ENCODE measurements around the gene SLC16A2.

The SLC16A2 gene

DNA sequence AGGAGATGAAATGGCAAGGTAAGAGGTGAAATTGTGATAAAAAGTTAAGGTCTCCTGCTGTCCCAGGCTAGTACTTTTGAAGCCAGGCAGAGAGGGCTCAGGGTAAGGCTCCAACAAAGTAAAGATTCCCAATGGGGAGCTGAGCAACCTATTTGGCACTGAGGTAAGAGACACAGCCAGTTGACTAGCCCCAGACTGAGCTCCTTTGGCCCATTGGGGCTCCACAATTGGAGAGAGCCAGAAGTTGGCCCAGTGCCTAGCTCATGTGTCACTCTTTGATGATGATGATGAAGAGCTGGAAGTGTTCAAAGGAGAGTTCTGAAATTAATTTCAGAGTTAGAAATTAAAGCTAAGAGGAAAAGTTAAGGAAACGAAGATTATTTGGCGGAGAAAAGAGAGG, 98.6 kb downstream of the SLC16A2 start:
- Histone ChIP-seq H3K27ac (no peak overlapping the region), H4K20me1 (no peaks in the 10 kb centered on the region; the same call in 1 of the 2 replicates)

DNA sequence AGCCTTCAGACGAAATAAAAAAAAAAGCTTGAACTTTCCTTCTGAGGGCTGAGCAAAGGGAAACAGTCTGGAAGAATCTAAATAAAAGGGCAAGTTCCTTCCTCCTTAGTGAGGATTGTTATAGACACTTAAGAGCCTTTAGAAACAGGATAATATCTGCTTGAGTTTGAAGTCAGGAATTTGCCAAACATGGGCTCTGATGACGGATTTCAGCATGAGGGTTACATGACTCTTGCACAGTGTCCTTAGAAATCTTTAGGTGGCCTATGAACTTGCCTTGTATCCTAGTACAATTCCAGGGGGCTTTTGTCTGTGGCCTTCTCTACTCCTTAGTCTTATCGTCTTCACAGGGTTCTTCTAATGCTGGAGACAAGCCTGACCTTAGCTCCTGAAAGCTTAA, 99.0 kb downstream of the SLC16A2 start:
- peaks cover 16% of the 10 kb centered on the region for H3K9me3 ChIP-seq
- peaks cover 54% of the 10 kb centered on the region for H3K27me3 ChIP-seq
- no peak overlapping the region for H3K9ac ChIP-seq
- no peak overlapping the region for H3K4me2 ChIP-seq
- H3K4me3 ChIP-seq: no peak overlapping the region
- H3K27ac ChIP-seq: no peak overlapping the region
- H3K4me1 ChIP-seq: no peaks in the 10 kb centered on the region
- TF ChIP-seq Cebpa-rat (IDR thresholded peaks at IDR 0.05): no peak
- no peaks in the 10 kb centered on the region; the same call in 1 of the 2 replicates for H4K20me1 ChIP-seq
- H3K36me3 ChIP-seq: peaks cover 7% of the 10 kb centered on the region; the same call in 1 of the 2 replicates

More for the DNA sequence above, 98.6 kb downstream of the SLC16A2 start:
- Histone ChIP-seq H3K4me3 (no peak overlapping the region), H3K4me2 (no peak overlapping the region), H3K9me3 (peaks cover 16% of the 10 kb centered on the region), H3K9ac (no peak overlapping the region), H3K4me1 (no peaks in the 10 kb centered on the region), H3K27me3 (peaks cover 50% of the 10 kb centered on the region), H3K36me3 (peaks cover 7% of the 10 kb centered on the region; the same call in 1 of the 2 replicates)
- TF ChIP-seq Cebpa-rat (IDR thresholded peaks at IDR 0.05): no peak

- no peak overlapping the region for H3K27ac ChIP-seq
- H3K9me3 ChIP-seq: peaks cover 11% of the 10 kb centered on the region
- H3K4me2 ChIP-seq: no peak overlapping the region
- no peak for TF ChIP-seq Cebpa-rat (IDR thresholded peaks at IDR 0.05)
- H3K36me3 ChIP-seq: peaks cover 7% of the 10 kb centered on the region; the same call in 1 of the 2 replicates
- no peaks in the 10 kb centered on the region; the same call in 1 of the 2 replicates for H4K20me1 ChIP-seq
- no peak overlapping the region for H3K4me3 ChIP-seq
- H3K4me1 ChIP-seq: no peaks in the 10 kb centered on the region
- peaks cover 60% of the 10 kb centered on the region for H3K27me3 ChIP-seq
- no peak overlapping the region for H3K9ac ChIP-seq
These were observed 99.6 kb downstream of the SLC16A2 start for GRCh38 chrX:74520896-74521295.

DNA sequence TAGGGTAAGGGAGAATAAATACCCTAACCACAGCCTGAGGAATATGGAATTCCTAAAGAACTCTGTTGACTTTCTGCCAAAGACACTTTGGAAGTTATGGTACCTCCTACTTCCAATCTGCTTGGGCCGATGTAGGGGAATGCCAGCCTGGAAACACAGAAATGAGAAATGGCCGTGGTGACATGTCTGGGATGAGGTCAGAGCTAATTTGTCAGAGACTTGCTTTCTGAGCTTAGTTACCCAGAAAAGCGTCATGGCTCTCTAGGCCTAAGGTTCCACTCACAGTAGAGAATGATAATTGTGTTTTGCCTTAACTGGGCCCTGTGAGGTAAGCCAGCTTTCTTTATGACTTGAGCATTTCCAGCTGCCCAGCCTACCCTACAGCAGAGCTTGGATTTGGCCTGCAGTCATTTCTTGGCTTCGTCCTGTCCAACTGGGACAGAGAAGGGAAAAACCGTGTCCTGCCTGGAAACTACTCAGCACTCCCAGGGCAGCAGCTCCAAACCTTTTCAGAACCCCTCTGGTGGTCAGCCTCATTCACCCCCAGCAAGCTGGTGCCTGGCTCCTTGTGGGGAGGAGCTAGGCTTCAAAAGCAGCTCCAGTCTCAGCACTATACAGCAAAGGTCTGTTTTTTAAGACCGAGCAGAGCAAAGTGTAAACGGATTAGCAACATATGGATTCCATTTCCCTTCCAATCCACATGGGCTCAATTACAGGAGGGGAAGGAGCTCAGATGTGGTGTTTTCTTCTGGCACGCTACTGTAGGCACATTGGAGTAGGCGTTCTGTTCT, 100.9 kb downstream of the SLC16A2 start:
- no peak overlapping the region for H3K9ac ChIP-seq
- H3K9me3 ChIP-seq: no peaks in the 10 kb centered on the region; the same call in 1 of the 2 replicates
- H3K36me3 ChIP-seq: peaks cover 7% of the 10 kb centered on the region; the same call in 1 of the 2 replicates
- H3K4me2 ChIP-seq: no peak overlapping the region
- no peaks in the 10 kb centered on the region; the same call in 1 of the 2 replicates for H4K20me1 ChIP-seq
- H3K4me1 ChIP-seq: no peaks in the 10 kb centered on the region
- H3K4me3 ChIP-seq: no peak overlapping the region
- no peak for TF ChIP-seq Cebpa-rat (IDR thresholded peaks at IDR 0.05)
- H3K27me3 ChIP-seq: peaks cover 71% of the 10 kb centered on the region
- H3K27ac ChIP-seq: no peak overlapping the region

- Histone ChIP-seq H3K4me3 (no peak overlapping the region), H3K27ac (no peak overlapping the region), H3K4me2 (no peak overlapping the region), H3K4me1 (no peaks in the 10 kb centered on the region), H3K36me3 (peaks cover 7% of the 10 kb centered on the region; the same call in 1 of the 2 replicates), H3K9me3 (no peaks in the 10 kb centered on the region), H3K27me3 (peaks cover 79% of the 10 kb centered on the region), H3K9ac (no peak overlapping the region), H4K20me1 (no peaks in the 10 kb centered on the region; the same call in 1 of the 2 replicates)
- TF ChIP-seq Cebpa-rat (IDR thresholded peaks at IDR 0.05): no peak
These were observed 101.9 kb downstream of the SLC16A2 start for GRCh38 chrX:74523224-74523623.

DNA sequence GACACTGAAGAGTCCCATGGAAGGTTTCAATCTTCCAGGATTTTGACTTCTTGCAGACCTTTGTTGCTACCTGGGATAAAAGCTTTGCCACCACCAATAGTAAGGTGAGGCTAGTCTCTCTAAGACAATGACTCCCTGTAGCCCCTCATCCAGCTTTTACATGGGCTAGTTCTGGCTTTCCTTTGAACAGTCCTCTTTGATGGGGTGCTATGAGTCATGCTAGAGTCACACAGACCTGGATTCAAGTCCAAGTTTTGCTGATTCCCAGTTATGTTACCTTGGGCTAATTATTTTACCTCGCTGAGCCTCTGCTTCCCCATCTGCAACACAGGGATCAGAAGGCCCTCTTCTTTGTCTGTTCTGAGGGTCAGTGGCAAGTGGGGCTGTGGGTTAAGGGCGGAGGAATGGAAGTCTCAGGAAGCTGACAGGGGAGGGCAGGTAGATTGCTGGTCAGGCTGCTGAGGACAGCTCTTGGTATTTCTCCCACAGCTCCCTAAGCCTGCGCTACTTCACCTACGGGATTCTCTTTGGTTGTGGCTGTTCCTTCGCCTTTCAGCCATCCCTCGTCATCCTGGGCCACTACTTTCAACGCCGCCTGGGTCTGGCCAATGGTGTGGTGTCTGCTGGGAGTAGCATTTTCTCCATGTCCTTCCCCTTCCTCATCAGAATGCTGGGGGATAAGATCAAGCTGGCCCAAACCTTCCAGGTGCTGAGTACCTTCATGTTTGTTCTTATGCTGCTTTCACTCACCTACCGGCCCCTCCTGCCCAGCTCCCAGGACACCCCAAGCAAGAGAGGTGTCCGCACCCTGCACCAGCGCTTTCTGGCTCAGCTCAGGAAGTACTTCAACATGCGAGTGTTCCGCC, 102.8 kb downstream of the SLC16A2 start:
- Histone ChIP-seq H3K27me3 (peaks cover 85% of the 10 kb centered on the region), H3K27ac (no peak overlapping the region), H3K9ac (no peak overlapping the region), H4K20me1 (no peaks in the 10 kb centered on the region; the same call in 1 of the 2 replicates), H3K4me3 (no peak overlapping the region), H3K4me1 (no peaks in the 10 kb centered on the region), H3K4me2 (no peak overlapping the region), H3K9me3 (no peaks in the 10 kb centered on the region), H3K36me3 (peaks cover 7% of the 10 kb centered on the region; the same call in 1 of the 2 replicates)
- no peak for TF ChIP-seq Cebpa-rat (IDR thresholded peaks at IDR 0.05)

DNA sequence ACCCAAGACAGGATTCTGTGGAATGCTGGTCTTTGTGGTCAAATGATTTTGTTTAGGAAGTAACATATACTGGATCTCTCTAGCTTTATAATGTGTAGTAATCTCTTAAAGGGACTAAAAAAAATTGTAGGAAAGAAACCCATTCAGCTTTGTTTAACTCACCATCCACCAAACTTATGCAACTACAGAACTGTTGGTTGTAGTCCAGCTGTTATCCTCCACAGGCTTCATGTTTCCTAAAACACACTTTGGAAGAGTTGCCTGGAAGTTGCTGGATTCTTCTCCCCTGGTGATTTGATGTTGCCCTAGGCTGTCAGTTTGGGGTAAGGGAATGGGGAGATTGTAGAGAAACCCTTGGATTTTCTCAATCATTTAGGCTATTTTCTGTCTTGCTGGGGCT, 103.8 kb downstream of the SLC16A2 start:
- H3K27me3 ChIP-seq: peaks cover 94% of the 10 kb centered on the region
- no peak overlapping the region for H3K9ac ChIP-seq
- H3K9me3 ChIP-seq: no peaks in the 10 kb centered on the region
- H4K20me1 ChIP-seq: no peaks in the 10 kb centered on the region; the same call in 1 of the 2 replicates
- H3K36me3 ChIP-seq: peaks cover 7% of the 10 kb centered on the region; the same call in 1 of the 2 replicates
- no peak overlapping the region for H3K27ac ChIP-seq
- no peaks in the 10 kb centered on the region for H3K4me1 ChIP-seq
- no peak for TF ChIP-seq Cebpa-rat (IDR thresholded peaks at IDR 0.05)
- H3K4me2 ChIP-seq: no peak overlapping the region
- H3K4me3 ChIP-seq: no peak overlapping the region

GRCh38 chrX:74526764-74527163, 105.5 kb downstream of the SLC16A2 start:
- Histone ChIP-seq H3K27me3 (peaks cover 95% of the 10 kb centered on the region), H4K20me1 (no peaks in the 10 kb centered on the region; the same call in 1 of the 2 replicates), H3K36me3 (peaks cover 14% of the 10 kb centered on the region), H3K4me3 (no peak overlapping the region), H3K9me3 (no peaks in the 10 kb centered on the region), H3K4me2 (no peak overlapping the region), H3K27ac (no peak overlapping the region), H3K9ac (no peak overlapping the region), H3K4me1 (no peaks in the 10 kb centered on the region)
- TF ChIP-seq Cebpa-rat (IDR thresholded peaks at IDR 0.05): no peak

- no peak overlapping the region for H3K4me2 ChIP-seq
- peaks cover 95% of the 10 kb centered on the region for H3K27me3 ChIP-seq
- peaks cover 20% of the 10 kb centered on the region for H3K36me3 ChIP-seq
- H3K4me1 ChIP-seq: no peaks in the 10 kb centered on the region
- H3K27ac ChIP-seq: no peak overlapping the region
- no peak for TF ChIP-seq Cebpa-rat (IDR thresholded peaks at IDR 0.05)
- no peak overlapping the region for H3K9ac ChIP-seq
- H3K9me3 ChIP-seq: no peaks in the 10 kb centered on the region
- H3K4me3 ChIP-seq: no peak overlapping the region
- H4K20me1 ChIP-seq: no peaks in the 10 kb centered on the region; the same call in 1 of the 2 replicates
These were observed 106.1 kb downstream of the SLC16A2 start for GRCh38 chrX:74527350-74527749.
